ENCODE results near the gene ZNF620.

ZNF620 gene

DNA sequence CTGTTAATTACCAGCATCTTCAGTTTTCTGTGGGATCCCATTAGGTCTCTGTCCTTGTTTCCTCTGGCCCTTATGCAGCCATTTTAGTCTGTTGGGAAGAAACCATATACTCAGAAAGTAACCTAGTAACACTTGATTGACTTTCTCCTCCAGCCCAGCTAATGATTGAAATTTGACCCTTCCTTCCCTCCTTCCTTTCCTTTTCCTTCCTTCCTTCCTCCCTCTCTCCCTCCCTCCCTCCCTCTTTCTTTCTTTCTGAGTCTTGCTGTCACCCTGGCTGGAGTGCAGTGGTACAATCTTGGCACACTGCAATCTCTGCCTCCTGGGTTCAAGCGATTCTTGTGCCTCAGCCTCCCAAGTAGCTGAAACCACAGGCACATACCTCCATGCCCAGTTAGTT, 5.9 kb upstream of the ZNF620 start:
- TF ChIP-seq, protein P1, sequence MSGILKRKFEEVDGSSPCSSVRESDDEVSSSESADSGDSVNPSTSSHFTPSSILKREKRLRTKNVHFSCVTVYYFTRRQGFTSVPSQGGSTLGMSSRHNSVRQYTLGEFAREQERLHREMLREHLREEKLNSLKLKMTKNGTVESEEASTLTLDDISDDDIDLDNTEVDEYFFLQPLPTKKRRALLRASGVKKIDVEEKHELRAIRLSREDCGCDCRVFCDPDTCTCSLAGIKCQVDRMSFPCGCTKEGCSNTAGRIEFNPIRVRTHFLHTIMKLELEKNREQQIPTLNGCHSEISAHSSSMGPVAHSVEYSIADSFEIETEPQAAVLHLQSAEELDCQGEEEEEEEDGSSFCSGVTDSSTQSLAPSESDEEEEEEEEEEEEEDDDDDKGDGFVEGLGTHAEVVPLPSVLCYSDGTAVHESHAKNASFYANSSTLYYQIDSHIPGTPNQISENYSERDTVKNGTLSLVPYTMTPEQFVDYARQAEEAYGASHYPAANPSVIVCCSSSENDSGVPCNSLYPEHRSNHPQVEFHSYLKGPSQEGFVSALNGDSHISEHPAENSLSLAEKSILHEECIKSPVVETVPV (CRISPR knock-in tag; IDR thresholded peaks at IDR 0.05): no peak
- TF ChIP-seq OSR1 (CRISPR knock-in tag; IDR thresholded peaks at IDR 0.05) (no peak), SNAI2 (CRISPR knock-in tag; IDR thresholded peaks at IDR 0.05) (no peak), ZFP3 (CRISPR knock-in tag; IDR thresholded peaks at IDR 0.05) (no peak), RARB (CRISPR knock-in tag; IDR thresholded peaks at IDR 0.05) (no peak), ZNF8 (CRISPR knock-in tag; IDR thresholded peaks at IDR 0.05) (no peak), BACH2 (CRISPR knock-in tag; IDR thresholded peaks at IDR 0.05; ENCODE audit: borderline replicate concordance) (no peak), ZNF70 (CRISPR knock-in tag; IDR thresholded peaks at IDR 0.05) (no peak), TOX (CRISPR knock-in tag; IDR thresholded peaks at IDR 0.05; ENCODE audit: borderline replicate concordance) (no peak), PPARA (CRISPR knock-in tag; IDR thresholded peaks at IDR 0.05; ENCODE audit: borderline replicate concordance) (no peak)
- TF ChIP-seq, protein P2, sequence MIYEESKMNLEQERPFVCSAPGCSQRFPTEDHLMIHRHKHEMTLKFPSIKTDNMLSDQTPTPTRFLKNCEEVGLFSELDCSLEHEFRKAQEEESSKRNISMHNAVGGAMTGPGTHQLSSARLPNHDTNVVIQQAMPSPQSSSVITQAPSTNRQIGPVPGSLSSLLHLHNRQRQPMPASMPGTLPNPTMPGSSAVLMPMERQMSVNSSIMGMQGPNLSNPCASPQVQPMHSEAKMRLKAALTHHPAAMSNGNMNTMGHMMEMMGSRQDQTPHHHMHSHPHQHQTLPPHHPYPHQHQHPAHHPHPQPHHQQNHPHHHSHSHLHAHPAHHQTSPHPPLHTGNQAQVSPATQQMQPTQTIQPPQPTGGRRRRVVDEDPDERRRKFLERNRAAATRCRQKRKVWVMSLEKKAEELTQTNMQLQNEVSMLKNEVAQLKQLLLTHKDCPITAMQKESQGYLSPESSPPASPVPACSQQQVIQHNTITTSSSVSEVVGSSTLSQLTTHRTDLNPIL (CRISPR knock-in tag; IDR thresholded peaks at IDR 0.05; ENCODE audit: low read depth): no peak
- TF ChIP-seq, protein P3, sequence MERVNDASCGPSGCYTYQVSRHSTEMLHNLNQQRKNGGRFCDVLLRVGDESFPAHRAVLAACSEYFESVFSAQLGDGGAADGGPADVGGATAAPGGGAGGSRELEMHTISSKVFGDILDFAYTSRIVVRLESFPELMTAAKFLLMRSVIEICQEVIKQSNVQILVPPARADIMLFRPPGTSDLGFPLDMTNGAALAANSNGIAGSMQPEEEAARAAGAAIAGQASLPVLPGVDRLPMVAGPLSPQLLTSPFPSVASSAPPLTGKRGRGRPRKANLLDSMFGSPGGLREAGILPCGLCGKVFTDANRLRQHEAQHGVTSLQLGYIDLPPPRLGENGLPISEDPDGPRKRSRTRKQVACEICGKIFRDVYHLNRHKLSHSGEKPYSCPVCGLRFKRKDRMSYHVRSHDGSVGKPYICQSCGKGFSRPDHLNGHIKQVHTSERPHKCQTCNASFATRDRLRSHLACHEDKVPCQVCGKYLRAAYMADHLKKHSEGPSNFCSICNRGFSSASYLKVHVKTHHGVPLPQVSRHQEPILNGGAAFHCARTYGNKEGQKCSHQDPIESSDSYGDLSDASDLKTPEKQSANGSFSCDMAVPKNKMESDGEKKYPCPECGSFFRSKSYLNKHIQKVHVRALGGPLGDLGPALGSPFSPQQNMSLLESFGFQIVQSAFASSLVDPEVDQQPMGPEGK (CRISPR knock-in tag; IDR thresholded peaks at IDR 0.05; ENCODE audit: borderline replicate concordance): no peak
- ATAC-seq: no peak

DNA sequence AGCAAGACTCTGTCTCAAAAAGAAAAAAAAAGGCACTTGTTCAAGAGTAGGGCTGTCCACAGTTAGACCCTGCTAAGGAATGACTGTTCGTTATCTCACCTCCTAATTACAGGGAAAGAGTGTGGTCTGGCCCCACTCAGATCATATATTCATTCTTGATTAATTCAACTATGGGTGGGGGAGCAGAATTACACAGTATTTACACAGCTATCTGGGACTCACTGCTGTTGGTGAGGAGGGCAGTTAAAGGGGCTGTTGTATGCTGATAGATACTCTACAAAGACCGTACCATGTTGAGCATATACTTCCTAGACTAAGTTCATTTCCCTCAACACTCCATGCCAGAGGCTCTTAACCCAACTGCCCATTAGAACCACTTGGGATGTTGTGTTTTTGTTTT, 3.8 kb upstream of the ZNF620 start:
- no peak for ATAC-seq
- TF ChIP-seq ZFP3 (CRISPR knock-in tag; IDR thresholded peaks at IDR 0.05) (no peak), SNAI2 (CRISPR knock-in tag; IDR thresholded peaks at IDR 0.05) (no peak), OSR1 (CRISPR knock-in tag; IDR thresholded peaks at IDR 0.05) (no peak), CSDC2 (CRISPR knock-in tag; IDR thresholded peaks at IDR 0.05) (no peak), TOX (CRISPR knock-in tag; IDR thresholded peaks at IDR 0.05; ENCODE audit: borderline replicate concordance) (no peak), GLIS3 (CRISPR knock-in tag; IDR thresholded peaks at IDR 0.05) (no peak)
- TF ChIP-seq, protein P3 (CRISPR knock-in tag; IDR thresholded peaks at IDR 0.05; ENCODE audit: borderline replicate concordance): no peak

GRCh38 chr3:40504636-40505430, 1.0 kb upstream of the ZNF620 start:
- TF ChIP-seq ZNF8 (CRISPR knock-in tag; IDR thresholded peaks at IDR 0.05) (no peak), ISL1 (CRISPR knock-in tag; IDR thresholded peaks at IDR 0.05) (peak; percentile 24; the same call in 1 of the 2 replicates)
- peak; percentile 40 for ATAC-seq

DNA sequence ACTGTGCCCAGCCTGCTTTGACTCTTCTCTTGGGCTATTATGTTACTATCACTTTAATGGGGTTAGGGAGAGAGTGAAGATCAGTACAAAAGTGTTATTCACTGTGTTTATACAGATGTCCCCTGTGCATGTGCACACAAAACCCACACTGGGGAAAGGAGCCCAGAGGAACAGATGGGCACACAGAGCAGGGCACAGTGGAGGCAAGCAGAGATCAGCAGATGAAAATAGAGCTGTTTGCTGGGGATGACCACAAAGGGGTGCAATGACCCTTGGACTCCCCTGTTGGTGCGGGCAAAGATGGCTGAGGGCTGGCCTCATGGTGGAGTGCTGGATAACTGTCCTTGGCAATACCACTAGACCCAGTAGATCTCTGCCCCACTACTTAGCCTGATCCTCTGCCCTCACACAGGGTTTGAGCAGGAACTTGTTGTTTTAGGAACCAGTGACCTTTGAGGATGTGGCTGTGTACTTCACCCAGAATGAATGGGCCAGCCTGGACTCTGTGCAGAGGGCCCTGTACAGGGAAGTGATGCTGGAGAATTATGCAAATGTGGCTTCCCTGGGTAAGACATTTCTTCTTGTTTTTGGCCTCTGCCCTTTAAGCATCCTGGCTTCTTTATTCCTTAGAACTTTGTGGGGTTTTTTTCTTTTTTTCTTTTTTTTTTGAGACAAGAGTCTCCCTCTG, 5.3 kb downstream of the ZNF620 start:
- TF ChIP-seq BACH2 (CRISPR knock-in tag; IDR thresholded peaks at IDR 0.05; ENCODE audit: borderline replicate concordance) (no peak), PPARA (CRISPR knock-in tag; IDR thresholded peaks at IDR 0.05; ENCODE audit: borderline replicate concordance) (no peak), GLIS3 (CRISPR knock-in tag; IDR thresholded peaks at IDR 0.05) (no peak), ZFP30 (CRISPR knock-in tag; IDR thresholded peaks at IDR 0.05) (no peak), POU6F1 (CRISPR knock-in tag; IDR thresholded peaks at IDR 0.05; ENCODE audit: borderline replicate concordance, low read depth) (no peak), TOX (CRISPR knock-in tag; IDR thresholded peaks at IDR 0.05; ENCODE audit: borderline replicate concordance) (no peak), OSR1 (CRISPR knock-in tag; IDR thresholded peaks at IDR 0.05) (no peak), ARNTL (CRISPR knock-in tag; IDR thresholded peaks at IDR 0.05; ENCODE audit: borderline replicate concordance, low read depth) (no peak), ZNF8 (CRISPR knock-in tag; IDR thresholded peaks at IDR 0.05) (no peak)
- TF ChIP-seq, protein P2 (CRISPR knock-in tag; IDR thresholded peaks at IDR 0.05; ENCODE audit: low read depth): no peak
- ATAC-seq: no peak
